GM04503 (cell line): ENCODE data around the gene ADRB2.

Experiments used
- DNase-seq: peaks from one replicate; pipeline ENCODE4 v3.0.0-alpha.2; 2012; ENCODE audit warnings: low read depth

The ADRB2 gene

DNA sequence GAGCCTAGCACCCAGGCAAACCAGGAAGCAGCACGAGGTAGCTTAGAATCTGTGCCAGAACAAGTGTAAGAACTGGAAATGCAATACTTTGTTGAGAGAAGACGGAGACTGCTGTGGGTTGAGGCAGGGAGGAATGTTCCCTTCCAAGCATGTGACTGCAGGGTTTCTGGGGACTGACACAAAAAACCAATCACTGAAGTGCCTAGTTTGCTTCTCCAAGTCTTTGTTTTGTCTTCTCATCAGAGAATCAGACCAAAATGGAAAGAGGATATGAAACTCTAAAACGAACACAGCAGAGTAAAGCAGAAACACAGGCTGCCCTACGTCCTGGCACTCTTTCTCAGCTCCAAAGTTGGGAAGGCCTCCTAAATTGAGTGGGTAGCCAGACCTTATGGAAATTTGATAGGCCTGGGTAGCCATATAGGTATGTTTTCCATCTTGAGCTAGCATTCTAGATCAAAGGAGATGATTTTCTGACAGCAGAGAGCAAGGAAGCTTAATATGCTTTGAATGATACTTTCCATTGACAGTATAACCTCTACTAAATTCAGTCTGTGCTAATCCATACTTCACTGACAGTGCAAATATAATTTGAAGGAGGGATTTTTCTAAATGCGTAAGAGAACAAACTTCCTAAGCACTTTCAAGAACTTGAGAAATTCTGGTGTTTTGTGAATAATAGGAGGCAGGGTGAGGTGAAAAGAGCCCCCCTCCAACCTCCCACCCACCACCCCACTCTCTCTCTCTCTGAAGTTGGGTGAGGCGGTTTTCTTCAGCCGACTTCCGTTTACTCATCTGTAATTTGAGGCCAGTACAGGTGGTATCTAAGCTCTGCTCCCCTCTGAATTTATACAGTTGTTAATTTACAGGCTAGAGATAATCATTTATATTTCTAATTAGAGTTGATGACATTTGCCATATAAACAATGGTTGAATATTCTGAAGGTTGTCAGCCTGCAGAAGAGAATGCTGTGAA lies 5.5 kb downstream of the ADRB2 start:
- no peak for DNase-seq

DNA sequence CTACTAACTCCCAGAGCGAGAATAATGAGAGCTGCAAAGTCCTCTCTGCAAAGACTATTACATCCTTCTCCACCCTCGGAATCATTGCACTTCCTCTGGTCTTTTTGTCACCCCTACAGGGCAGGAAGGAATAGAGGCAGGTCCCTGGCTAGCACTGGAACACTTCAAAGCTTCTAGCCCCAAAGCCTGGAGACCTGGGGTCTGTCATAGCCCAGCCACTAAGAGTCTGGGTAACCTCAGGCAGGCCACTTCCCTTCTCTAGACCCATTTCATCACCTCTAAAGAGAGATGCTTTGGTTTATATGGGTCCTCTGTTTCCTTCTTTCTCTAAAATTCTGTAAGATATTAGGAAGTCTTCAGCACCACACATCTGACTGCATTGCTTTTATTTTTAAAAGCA lies 6.7 kb downstream of the ADRB2 start:
- no peak for DNase-seq

DNA sequence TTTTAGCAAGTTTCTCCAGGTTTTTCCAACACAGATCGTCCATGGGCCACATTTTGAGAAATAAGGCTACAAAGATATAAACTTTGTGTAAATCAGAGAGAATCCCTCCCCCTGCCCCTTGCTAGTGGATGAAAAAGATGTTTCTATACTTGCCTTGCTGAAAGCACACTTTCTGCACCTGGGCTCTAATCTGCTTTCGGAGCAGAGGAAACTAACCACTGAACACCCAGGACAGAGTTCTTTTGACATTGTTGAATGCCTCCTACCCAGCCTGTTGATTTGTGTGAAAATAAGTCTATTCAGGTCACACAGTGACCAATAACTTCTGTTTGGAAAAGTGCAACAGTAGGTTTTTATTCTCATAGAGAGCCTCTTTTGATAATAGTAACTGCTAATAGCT lies 7.5 kb downstream of the ADRB2 start:
- no peak for DNase-seq

DNA sequence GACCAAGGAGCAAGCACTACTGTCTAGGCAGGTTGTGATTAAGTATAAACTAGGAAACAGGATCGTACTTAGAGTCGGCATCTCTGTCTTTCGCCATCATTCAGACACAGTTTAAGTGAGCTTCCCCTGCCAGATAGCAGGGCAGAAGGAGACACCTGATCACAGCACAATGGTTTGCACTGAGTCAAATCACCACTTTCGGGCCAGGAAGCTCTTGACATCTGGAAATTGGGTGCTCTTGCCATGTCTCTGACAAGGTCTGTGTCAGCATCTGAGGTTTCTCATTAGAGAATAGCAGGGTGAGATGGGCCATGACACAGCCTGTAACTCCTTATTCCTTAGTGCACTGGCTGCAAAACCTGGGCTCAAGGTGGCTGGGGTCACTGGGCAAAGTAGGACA lies 8.3 kb downstream of the ADRB2 start:
- DNase-seq = no peak

DNA sequence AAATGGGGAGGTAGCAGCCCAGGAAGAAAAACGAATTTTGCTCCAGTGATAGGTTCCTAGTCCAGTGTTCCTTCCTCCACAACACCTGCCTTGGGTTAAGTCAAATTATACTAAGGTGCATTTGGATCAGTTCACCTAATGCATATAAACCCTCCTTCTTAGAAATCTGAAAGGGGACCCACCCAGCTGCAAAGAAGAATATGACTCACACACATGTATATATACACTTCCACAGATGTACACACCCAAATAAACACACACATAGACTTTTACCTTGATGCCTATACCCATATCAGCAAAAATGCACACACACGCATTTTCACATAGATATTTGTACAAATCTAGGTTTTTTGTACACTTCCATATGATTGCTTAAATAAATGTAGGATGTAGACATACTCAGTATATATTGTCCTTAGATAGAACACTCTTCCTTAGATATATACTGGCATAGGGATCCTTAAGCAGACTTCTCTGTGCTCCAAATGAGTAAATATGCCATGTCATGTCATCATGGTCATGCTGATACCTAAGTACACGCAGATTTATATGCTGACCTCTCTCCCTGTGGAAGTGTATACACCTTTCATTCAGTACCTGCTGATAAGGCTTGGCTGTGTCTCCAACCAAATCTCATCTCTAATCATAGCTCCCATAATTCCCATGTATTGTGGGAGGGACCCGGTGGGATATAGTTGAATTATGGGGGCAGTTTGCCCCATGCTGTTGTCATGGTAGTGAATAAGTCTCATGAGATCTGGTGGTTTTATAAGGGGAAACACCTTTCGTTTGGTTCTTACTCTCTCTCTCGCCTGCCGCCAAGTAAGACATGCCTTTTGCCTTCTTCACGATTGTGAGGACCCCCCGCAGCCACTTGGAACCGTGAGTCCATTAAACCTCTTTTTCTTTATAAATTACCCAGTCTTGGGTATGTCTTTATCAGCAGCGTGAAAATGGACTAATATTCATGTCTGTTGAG lies 10.2 kb downstream of the ADRB2 start:
- DNase-seq = no peak

DNA sequence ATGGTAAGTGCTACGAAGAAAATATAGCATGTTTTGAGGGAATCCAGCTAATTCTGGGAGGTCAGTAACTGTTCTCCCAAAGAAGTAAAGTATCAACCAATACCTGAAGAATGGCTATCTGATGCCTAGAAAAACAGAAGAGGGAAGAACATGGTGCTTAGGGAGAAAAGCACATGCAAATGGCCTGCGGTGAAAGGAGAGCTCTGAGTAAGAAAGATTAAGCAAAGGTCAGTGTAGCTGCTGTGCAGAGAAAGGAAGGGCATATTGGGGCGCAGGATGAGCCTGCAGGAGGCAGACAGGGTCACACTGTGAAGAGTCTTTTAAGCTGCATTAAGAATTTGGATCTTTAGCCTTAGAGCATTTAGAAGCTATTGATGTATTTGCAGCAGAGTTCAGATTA lies 11.0 kb downstream of the ADRB2 start:
- no peak for DNase-seq

DNA sequence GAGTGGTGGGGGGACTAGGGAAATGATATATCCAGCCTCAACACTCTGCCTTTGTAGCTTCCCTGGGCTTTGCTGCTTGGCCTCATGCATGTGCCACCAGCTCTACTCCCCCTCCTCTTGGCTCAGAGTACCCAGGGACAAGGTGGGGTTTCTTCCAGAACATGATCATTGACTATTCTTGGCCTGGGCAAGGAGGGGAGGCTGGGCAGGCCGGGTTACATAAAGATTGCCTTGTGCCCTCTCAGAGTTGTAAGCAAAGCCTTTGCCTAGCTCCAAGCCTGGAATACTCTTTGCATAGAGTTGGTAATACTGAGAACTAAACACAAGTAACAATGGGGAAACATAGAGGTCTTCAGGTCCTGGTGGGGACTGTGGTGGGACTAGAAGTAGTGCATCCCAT lies 11.9 kb downstream of the ADRB2 start:
- DNase-seq = no peak

DNA sequence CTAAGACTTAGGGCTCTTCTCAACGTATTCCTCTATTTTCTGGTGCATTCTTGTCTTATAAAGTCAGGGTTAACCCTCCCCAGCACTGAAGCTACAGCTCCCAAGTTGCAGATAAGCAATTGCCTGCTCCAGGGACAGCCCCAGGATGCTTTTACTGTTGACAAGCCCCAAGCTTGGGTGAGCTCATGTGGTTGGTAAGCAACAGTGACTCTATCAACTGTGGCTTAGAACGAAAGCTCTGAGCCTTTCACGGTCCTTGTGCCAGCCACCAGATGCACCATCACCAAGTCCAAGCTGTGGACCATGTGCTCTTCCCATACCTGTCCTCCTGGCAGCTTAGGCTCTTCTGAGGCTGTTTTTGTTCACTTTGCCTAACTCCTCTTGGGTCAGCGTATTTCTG lies 13.5 kb downstream of the ADRB2 start:
- no peak for DNase-seq

DNA sequence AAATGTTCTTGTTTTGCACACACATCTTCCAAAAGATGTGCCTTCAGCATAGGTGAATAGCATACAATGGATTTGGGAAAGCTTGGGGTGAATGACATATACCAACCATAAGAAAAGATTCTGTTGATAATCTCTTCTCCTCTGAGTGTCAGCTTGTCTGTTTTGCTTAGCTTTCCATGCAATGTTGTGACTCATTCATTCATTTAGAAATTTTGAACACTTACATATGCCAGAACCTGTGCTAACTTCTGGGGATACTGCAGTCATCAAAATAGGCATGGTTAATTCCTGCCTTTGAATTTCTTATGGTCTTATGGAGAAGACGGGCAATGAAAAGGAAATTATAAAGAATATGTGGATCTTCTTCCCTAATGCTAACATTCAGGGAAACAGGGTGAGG lies 14.1 kb downstream of the ADRB2 start:
- DNase-seq = no peak

DNA sequence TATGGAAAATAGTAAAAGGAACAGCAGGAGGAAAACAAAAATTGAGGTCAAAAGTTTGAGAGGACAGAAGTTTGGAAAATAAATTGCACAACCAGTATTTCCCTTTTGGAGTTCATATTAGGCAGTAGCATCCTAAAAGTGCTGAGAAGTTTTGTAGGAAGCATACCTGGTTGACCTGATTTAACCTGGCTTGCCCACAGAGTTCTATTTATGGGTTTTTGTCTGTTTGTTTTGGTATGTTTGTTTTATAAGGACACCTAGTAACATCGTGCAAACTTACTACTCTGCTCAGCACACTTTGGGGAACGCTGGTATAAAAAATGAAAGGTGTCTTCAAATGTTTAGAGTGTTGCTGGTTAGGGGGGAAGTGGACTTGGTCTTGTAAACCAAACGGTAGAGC lies 15.1 kb downstream of the ADRB2 start:
- no peak for DNase-seq

DNA sequence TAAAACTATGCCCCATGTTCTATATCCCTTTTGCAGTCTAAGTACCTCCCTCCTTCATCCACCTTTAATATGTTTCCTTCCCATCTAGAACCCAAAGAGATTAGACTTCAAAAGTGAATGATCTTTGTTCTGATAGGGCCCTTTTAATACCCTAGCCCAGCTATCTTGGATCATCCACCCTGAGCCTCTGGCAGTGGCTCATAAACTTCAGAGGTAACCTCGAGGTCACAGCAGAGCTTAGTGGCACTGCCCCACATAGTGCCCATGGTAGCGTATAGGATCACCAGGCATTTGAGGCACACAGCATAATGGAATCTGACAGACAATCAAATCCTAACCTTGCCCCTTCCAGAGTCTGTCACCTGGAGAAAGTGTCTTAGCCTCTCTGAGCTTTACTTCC lies 15.8 kb downstream of the ADRB2 start:
- no peak for DNase-seq

DNA sequence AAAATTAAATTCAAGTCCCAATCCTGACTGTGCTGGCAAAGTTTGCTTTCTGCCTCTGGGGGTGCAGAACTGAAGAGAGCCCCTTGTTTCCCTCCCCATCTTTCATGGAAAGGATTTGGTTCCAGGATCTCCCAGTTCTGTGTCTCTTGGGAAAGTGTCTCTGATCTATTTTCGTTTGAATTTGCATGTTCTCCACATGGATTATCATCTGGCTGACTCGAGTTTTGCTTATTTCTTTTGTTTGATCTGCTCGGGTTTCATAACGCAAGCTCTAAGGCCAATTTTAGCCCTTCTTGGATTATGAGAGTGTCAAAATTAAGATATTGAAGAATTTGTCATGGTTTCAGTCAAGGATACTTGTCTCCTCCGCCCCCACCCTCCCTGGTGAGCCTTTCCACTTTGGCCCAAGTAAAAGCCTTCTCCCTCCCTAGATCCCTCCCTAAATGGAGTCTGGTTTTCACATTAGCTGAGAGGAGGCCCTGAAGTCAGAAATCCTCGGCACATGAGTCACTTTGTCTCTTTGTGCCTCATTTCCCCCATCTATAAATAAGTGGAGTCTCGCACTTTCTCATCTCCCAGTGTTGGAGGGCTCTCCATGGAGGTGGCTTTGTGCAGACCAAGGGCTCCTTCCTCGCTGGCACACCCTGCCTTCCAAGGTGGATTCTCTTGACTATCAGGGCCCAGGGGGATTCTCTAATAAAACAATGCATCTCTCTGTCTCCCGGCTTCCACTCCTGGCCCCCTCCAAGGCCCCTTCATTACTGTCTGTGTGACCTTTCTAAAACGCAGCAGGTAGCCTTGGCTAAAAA lies 17.3 kb downstream of the ADRB2 start:
- no peak for DNase-seq

DNA sequence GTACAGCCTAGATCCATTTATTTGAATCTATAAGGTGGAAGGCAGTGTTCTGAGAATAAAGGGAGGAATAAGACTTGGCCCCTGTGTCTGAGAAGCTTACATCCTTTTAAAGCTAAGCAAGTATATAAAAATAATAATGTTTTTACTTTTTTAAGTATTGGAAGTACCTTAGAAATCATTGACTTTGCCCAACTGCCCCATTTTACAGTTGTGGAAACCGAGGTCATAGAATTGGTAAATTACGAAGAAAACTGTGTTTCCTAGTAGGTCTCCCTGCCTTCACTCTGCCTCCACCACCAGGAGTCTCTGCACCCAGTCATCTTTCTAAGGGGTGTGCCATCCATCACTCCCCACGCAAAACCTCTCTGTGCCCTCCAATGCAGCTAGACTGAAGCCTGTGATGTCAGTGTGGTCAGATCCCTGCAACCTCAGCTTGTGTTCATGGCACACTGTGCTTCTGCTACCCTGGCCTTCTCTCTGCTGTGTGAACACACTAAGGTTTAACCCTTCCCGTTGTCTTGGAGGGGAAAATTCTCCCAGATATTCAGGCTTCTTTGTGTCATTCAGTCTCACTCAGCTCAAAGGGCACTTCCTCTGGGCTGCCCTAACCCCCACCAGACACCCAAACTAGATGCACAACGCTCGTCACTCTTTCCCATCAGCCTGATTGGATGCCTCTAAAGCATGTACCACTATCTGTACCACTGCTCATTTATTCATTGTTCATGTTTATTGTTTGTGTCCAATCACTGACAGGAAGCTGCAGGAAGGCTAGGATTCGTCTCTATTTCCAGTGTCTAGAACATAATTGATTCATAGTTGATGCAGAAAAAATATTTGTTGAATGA lies 18.2 kb downstream of the ADRB2 start:
- DNase-seq = no peak

DNA sequence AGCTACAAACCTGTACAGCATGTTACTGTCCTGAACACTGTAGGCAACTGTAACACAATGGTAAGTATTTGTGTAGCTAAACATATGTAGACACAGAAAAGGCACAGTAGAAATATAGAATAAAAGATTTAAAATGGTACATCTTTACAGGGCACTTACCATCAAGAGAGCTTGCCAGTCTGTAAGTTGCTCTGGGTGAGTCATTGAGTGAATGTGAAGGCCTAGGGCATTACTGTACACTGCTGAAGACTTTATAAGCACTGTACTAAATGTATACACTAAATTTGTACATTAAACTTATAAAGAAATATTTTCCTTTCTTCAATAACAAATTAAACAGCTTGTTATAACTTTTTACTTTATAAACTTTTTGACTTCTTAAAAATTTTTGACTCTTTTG lies 20.5 kb downstream of the ADRB2 start:
- no peak for DNase-seq

DNA sequence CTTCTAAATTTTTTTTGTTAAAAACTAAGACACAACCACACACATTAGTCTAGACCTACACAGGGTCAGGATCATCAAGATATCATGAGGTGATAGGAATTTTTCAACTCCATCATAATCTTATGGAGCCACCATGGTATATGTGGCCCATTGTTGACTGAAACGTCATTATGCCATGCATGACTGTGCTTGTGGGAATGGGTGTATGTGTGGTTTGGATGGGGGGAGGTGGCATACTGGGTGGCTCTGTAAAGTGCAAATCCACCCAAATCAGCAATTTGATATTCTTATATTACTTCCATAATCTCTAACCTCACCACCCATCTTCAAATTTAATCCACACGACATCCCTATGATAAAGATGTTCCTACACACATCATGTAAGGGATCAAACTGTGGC lies 21.0 kb downstream of the ADRB2 start:
- no peak for DNase-seq

DNA sequence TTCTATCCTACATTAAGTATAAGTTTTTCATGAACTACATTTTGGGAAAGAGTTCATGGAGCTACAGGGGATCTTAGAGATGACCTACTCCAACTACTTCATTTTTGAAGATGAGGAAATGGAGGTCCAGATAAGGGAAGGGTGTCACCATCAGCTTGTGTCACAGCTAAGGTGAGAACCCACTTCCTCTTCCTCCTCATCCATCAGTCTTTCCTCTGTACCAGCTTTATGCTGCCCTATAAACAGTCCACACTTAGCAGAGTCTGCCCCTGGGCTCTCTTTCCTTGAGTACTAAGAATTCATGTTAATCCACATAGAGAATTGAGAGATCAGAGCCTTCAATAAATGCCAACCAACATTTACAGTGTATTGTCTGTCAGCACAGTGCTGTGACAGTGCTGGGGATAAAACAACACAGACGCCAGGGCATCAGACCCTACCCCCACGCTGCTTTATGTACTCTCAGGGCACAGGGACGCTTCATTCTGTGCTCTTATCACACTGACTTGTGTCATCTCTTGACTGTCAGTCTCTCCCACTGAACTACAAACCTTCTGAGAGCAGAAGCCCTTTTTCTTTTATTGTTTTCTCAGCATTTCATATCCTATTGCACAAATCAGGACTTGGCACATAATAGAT lies 22.1 kb downstream of the ADRB2 start:
- DNase-seq = no peak

DNA sequence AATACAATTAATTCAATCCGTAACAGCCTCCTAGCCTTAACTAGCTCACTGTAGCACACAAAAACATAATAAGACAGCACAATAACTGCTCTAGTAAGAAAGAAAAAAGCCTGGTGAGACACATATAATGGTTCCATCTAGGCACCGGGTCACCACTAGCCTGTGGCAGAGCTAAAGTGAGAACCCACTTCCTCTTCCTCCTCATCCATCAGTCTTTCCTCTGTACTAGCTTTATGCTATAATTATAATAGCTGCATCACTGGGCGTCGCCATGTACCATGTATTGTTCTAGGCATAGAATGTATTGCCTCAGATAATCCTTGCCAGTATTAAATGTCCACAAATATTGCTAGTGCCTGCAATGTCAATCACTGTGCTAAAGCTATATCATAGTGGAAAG lies 23.1 kb downstream of the ADRB2 start:
- no peak for DNase-seq

DNA sequence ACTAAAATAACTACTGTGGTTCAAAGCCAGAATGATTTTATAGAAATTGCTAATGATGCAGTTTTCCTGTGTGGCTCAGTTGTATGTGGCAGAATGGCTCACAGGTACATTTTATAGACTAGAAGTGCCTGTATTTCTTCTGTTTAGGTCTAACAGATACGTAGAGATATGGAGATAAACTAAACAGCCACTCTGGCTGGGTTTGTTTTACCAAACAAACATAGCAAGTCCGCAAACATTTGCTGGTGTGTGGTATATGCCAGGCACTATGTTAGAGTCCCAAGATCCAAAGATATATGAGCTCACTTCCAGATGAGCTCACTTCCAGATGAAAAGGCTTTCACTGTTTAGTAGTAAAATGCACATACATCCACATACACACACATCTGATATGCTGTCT lies 24.4 kb downstream of the ADRB2 start:
- DNase-seq = no peak

DNA sequence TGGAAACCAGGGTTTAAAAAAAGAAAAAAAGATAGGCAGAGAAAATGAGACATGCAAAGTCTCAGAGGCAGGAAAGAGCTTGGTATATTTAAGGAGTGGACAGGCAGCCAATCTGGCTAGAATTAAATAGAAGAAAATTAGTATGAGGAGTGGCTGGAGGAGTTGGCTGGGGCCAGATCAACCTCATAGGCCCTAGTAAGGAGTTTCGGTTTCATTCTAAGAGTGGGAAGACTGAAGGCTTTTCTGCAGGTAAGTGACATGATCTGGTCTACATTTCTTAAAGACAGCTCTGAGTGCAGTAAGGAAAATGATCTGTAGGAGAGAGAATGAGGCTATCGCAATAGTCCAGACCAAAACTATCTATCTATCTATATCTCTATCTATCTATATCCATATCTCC lies 27.5 kb downstream of the ADRB2 start:
- no peak for DNase-seq

DNA sequence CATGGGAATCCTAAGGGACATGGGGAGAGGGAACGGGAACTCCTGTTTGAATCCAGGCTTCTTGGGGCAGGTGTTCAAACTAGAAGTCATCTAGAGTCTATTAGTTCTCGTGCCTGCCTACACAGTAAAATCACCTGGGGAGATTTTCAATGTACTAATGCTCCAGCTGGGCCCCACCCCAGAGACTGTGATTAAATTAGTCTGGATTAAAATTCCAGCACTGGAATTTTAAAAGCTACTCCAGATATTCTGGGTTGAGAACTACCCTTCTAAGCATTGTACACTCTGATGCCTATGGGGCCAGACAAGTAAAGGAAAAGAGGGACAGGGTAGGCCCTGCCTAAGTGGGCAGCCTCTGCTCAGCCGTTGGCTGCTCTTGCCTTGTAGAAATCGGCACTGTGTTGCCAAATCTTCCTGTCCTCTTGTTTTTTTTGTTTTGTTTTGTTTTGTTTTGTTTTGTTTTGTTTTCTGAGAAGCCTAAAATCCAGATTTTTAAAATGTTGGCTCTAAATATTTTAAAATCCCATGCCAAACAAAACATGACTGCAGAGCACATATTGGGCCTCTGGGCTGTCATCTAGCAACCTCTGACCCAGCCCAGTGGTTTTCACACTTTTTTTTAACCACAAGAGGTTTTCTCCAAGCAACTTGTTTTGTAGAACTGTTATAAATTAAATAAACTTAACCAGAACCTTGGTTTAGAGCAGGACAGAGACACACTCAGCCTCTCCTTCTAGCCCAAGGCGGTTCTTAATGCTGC lies 29.0 kb downstream of the ADRB2 start:
- no peak for DNase-seq
